ENCODE measurements around the gene SNX19.

SNX19 gene

GRCh38 chr11:130874396-130874795 lies 41.9 kb downstream of the SNX19 start:
- no peak overlapping the region for H3K4me3 ChIP-seq (ENCODE audit: severe bottlenecking)
- TF ChIP-seq CTCF (IDR thresholded peaks at IDR 0.05; ENCODE audit: poor library complexity, severe bottlenecking): no peak
- H3K9me3 ChIP-seq (ENCODE audit: severe bottlenecking): no peaks in the 10 kb centered on the region
- no peaks in the 10 kb centered on the region for H3K27me3 ChIP-seq (ENCODE audit: insufficient read depth, poor library complexity, severe bottlenecking)
- no peak; the same call in 2 of the 3 replicates for ATAC-seq (ENCODE audit: low read depth)
- DNase-seq (ENCODE audit: low spot score): no peak
- peaks cover 33% of the 10 kb centered on the region for H3K4me1 ChIP-seq (ENCODE audit: insufficient read depth, poor library complexity, severe bottlenecking)
- H3K36me3 ChIP-seq (ENCODE audit: low read depth): peaks cover 46% of the 10 kb centered on the region
- peak overlapping the region; percentile 44 for H3K27ac ChIP-seq (ENCODE audit: poor library complexity, severe bottlenecking)

- Histone ChIP-seq H3K4me1 (ENCODE audit: insufficient read depth, poor library complexity, severe bottlenecking) (peaks cover 33% of the 10 kb centered on the region), H3K4me3 (ENCODE audit: severe bottlenecking) (no peak overlapping the region), H3K36me3 (ENCODE audit: low read depth) (peaks cover 40% of the 10 kb centered on the region), H3K9me3 (ENCODE audit: severe bottlenecking) (no peaks in the 10 kb centered on the region), H3K27me3 (ENCODE audit: insufficient read depth, poor library complexity, severe bottlenecking) (no peaks in the 10 kb centered on the region), H3K27ac (ENCODE audit: poor library complexity, severe bottlenecking) (peak overlapping the region; percentile 44)
- DNase-seq (ENCODE audit: low spot score) (no peak), ATAC-seq (ENCODE audit: low read depth) (peak; percentile 66)
- TF ChIP-seq CTCF (IDR thresholded peaks at IDR 0.05; ENCODE audit: poor library complexity, severe bottlenecking): no peak
These were observed 42.5 kb downstream of the SNX19 start for GRCh38 chr11:130873761-130874160.

GRCh38 chr11:130872981-130873380 lies 43.3 kb downstream of the SNX19 start:
- Histone ChIP-seq H3K27ac (ENCODE audit: poor library complexity, severe bottlenecking) (peak overlapping the region; percentile 44), H3K27me3 (ENCODE audit: insufficient read depth, poor library complexity, severe bottlenecking) (no peaks in the 10 kb centered on the region), H3K4me3 (ENCODE audit: severe bottlenecking) (no peak overlapping the region), H3K4me1 (ENCODE audit: insufficient read depth, poor library complexity, severe bottlenecking) (peaks cover 33% of the 10 kb centered on the region), H3K9me3 (ENCODE audit: severe bottlenecking) (no peaks in the 10 kb centered on the region), H3K36me3 (ENCODE audit: low read depth) (peaks cover 35% of the 10 kb centered on the region)
- DNase-seq (ENCODE audit: low spot score): no peak
- TF ChIP-seq CTCF (IDR thresholded peaks at IDR 0.05; ENCODE audit: poor library complexity, severe bottlenecking): no peak
- ATAC-seq (ENCODE audit: low read depth): peak; percentile 71

- Histone ChIP-seq H3K27ac (ENCODE audit: poor library complexity, severe bottlenecking) (peak overlapping the region; percentile 44), H3K4me3 (ENCODE audit: severe bottlenecking) (no peak overlapping the region), H3K4me1 (ENCODE audit: insufficient read depth, poor library complexity, severe bottlenecking) (peaks cover 33% of the 10 kb centered on the region), H3K9me3 (ENCODE audit: severe bottlenecking) (no peaks in the 10 kb centered on the region), H3K27me3 (ENCODE audit: insufficient read depth, poor library complexity, severe bottlenecking) (no peaks in the 10 kb centered on the region), H3K36me3 (ENCODE audit: low read depth) (peaks cover 31% of the 10 kb centered on the region)
- DNase-seq (ENCODE audit: low spot score): no peak
- ATAC-seq (ENCODE audit: low read depth): no peak; the same call in 2 of the 3 replicates
- no peak for TF ChIP-seq CTCF (IDR thresholded peaks at IDR 0.05; ENCODE audit: poor library complexity, severe bottlenecking)
These were observed 43.8 kb downstream of the SNX19 start for GRCh38 chr11:130872513-130872912.

GRCh38 chr11:130872102-130872501 lies 44.2 kb downstream of the SNX19 start:
- DNase-seq (ENCODE audit: low spot score) (no peak), ATAC-seq (ENCODE audit: low read depth) (no peak)
- TF ChIP-seq CTCF (IDR thresholded peaks at IDR 0.05; ENCODE audit: poor library complexity, severe bottlenecking): no peak
- H3K27me3 ChIP-seq (ENCODE audit: insufficient read depth, poor library complexity, severe bottlenecking): no peaks in the 10 kb centered on the region
- no peaks in the 10 kb centered on the region for H3K9me3 ChIP-seq (ENCODE audit: severe bottlenecking)
- peaks cover 33% of the 10 kb centered on the region for H3K4me1 ChIP-seq (ENCODE audit: insufficient read depth, poor library complexity, severe bottlenecking)
- no peak overlapping the region for H3K27ac ChIP-seq (ENCODE audit: poor library complexity, severe bottlenecking)
- no peak overlapping the region for H3K4me3 ChIP-seq (ENCODE audit: severe bottlenecking)
- peaks cover 27% of the 10 kb centered on the region for H3K36me3 ChIP-seq (ENCODE audit: low read depth)

Measured in RWPE2 (cell line).